Islet of Langerhans (tissue), 1 donor: ENCODE measurements around the gene LGR5.
"Not testable (repeated sequence)": the region's sequence is repeated elsewhere in the genome, so short reads cannot be mapped to it uniquely, and the experiment has no call there.

Experiments
- FAIRE-seq: peaks from one replicate; lab custom pipeline; 2011; peaks lifted over from hg19 to GRCh38; lab: Jason Lieb, UNC

The LGR5 gene

GRCh38 chr12:71555191-71555590, 115.6 kb downstream of the LGR5 start:
- FAIRE-seq: no peak

DNA sequence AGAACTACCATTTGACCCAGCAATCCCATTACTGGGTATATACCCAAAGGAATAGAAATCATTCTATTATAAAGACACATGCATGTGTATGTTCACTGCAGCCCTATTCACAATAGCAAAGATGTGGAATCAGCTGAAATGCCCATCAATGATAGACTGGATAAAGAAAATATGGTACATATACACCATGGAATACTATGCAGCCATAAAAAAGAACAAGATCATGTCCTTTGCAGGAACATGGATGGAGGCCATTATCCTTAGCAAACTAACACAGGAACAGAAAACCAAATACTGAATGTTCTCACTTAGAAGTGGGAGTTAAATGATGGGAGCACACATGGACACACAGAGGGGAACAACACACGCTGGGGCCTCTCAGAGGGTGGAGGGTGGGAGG, 116.2 kb downstream of the LGR5 start:
- not testable (repeated sequence) for FAIRE-seq

DNA sequence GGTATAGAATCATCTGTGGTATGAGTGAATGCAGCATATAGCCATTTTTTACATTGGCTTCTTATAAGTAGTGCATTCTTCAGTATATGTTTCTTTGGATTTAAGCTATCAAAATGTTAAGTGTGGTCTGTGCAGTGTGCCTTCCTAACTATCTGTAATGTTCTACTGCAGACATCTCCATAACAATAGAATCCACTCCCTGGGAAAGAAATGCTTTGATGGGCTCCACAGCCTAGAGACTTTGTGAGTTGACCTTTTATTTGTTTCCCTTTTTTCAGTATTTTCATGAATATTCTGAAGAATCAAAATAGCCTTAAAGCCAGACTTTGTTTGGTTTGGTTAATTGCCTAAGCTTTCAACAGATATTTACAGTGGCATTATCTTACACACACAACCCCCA, 116.8 kb downstream of the LGR5 start:
- no peak for FAIRE-seq

DNA sequence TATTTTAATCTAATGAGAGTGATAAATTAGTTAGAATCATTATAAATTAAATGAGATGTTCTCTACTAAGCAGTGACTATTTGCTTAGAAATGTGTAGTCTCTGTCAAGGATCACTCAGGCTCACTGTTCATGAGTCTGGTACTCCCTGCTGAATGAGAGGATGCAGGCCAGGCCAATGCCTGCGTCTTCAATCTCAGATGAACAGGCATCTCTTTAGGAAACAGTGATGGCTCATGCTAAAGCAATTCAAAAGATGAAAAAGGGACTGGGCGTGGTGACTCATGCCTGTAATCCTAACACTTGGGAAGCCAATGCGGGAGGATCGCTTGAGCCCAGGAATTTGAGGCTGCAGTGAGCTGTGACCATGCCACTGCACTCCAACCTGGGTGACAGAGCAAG, 117.3 kb downstream of the LGR5 start:
- no peak for FAIRE-seq

GRCh38 chr12:71558445-71558844, 118.8 kb downstream of the LGR5 start:
- no peak for FAIRE-seq

DNA sequence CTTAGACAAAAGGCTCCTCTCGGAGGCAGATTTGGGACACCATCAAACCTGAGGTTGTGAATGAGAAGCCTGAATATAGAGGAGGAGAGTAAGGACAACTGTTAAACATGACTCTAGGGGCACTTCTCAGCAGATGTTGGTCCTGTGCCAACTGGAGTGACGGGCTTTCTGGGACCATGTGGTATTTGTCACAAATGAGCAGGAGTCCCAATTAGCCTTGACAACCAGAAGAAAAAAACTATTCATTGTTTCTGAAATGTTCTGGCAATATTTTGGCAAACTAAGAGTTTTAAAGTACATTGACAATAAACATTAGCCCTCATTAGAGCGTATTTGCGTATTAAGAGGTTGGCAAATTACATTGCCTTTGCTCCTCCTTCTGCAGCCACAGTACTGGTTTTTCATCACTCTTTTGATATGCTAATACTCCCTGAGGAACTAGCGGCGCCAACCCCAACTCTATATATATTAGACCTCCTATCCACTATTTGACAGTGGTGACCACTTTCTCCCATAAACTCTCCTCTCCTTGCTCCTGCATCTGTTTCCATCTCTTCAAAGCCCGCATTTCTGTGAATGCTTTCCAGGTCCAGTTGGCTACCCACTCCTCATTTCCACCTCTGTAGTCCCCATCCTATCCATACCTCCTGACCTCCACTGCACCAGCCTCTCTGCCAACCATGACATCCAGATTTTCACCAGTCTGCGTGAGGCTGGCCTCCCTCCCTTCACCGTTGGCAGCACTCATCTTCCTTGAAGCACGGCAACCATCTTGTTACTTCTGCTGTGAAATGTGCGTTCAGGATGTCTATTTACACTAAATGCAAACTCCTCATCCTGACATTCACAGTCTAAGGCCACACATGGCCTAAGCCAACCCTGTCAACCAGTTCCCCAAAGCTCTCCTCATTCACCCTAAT, 123.3 kb downstream of the LGR5 start:
- no peak for FAIRE-seq

DNA sequence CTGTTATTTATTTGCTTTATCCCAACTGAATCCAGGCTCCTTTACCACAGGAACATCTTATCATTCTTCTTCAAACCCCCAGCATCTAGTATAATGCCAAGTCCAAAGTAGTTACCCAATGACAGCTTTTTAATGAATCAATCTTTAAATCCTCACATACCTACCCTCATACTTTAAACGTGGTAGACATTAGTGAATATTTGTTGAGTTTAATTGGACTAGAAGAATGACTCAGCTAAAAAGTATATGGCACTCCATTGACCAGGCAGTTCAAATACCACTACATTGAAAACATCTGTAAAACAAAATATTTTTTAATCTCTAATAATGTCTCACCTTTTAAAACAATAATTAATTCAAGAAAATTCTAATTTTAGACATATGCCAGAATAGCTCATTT, 125.9 kb downstream of the LGR5 start:
- FAIRE-seq: no peak

- FAIRE-seq: no peak
Measured at GRCh38 chr12:71566655-71567054, 127.1 kb downstream of the LGR5 start.

DNA sequence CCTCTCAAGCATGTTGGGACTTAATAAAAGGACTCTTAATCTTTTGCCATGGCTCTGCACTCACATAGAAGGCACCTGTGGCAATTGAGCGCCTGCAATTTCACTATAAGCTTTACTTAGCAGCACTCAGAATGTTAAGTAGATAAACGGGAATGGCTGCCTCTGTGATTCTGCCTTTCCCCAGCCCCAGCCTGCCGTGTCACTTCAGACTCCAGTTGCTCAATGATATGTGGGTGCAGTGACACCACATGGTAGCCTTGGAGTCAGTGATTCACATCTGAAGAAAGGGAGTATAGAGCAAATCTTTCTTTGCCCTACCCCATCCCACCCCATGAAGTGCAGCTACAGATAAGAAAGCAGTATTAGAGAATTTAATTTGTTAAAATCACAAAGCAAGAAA, 127.9 kb downstream of the LGR5 start:
- no peak for FAIRE-seq

GRCh38 chr12:71569885-71570284, 130.3 kb downstream of the LGR5 start:
- FAIRE-seq: not testable (repeated sequence)

- no peak for FAIRE-seq
Measured at GRCh38 chr12:71576496-71576895, 136.9 kb downstream of the LGR5 start.

DNA sequence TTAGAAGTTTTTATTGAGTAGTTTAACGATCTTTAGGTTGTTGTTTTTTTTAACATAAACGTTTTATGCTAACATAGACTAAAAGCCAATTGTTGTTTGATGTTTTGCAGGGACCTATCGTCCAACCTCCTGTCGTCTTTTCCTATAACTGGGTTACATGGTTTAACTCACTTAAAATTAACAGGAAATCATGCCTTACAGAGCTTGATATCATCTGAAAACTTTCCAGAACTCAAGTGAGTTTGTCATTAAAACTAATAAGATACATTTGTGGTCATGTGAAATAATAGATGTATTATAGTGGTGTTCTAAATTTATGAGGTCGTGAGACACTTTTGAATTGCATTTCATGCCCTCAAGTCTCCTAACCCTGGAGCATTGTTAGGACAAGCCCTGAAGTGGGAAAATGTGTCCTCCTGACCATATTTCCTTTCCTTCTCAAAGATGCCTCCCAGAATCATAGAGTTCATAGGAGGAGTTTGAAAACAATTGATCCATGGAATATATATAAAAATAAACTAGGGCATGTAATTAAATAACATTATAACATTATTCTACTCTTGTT, 139.2 kb downstream of the LGR5 start:
- no peak for FAIRE-seq

GRCh38 chr12:71581206-71581605, 141.6 kb downstream of the LGR5 start:
- FAIRE-seq: no peak

DNA sequence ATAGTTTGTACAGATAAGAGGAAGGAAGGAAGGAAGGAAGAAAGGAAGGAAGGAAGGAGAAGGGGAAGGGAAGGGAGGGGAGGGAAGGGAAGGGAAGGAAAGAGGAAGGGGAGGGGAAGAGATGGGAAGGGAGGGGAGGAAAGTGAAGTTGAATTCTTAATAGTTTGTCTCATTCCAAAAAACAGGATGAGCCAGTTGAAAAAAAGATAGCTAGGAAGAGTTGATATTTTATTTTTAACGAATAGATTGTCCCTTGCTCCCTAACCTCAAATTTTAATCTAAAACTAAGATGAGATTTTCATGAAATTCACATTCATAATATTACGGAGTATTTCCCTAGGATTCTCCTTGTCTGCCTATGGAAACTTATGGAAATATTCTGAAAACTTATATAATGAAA, 143.3 kb downstream of the LGR5 start:
- FAIRE-seq: no peak

GRCh38 chr12:71584356-71584755, 144.8 kb downstream of the LGR5 start:
- no peak for FAIRE-seq

DNA sequence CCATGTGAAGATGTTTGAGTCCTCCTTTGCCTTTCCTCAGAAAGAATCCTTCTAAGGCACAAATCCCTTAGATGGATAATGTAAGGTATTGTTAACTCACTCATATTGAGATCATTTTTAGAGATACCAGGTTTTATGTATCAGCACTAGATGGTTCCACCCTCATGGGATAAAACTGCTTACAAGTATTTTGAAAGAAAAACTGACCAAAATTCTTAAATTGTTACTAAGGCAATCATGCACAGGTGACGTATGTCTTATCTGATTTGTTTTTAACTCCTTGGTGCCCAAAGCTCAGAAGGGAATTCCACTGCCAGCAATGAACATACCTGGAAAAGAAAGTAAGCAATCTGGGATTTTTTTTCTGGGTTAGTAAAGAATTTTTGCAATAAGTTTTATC, 145.6 kb downstream of the LGR5 start:
- no peak for FAIRE-seq

- no peak for FAIRE-seq
Measured at GRCh38 chr12:71587012-71587411, 147.4 kb downstream of the LGR5 start.

DNA sequence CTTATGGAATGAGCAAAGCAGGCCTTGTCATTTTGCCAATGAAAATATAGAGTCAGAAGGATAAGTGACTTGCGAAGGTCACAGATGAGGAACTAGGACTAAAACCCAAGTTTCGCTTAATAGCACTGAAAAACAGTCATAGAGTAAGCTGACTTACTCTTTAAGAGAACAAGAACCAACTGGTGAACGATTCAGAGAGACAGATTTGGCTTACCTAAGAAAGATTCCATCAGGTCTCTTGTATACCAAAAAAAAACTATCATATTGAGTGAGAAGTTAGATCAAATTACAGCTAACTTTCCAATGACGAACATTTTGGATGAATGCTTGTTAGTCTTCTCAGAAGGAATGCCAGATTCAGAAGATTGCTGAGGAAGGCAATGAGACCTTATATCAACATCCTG, 149.9 kb downstream of the LGR5 start:
- FAIRE-seq: no peak

GRCh38 chr12:71591601-71592000, 152.0 kb downstream of the LGR5 start:
- FAIRE-seq: no peak

DNA sequence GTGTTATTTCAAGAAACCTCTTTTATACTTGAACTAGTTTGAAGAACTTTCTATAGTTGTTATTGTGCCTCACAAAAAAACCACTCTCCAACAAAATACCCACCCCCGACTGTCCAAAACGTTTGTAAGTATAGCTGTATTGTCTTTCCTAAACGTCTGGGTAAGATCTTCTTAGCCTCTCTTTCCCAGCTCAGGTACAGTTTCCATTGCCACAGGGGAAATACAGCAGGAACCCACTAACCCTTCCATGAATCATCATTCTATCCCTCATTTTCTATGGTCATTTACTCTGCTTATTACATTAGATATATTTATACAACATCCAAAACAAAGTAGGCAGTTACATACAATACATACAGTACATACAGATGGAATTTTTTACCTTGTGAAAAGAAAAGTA, 153.2 kb downstream of the LGR5 start:
- FAIRE-seq: no peak

- no peak for FAIRE-seq
Measured at GRCh38 chr12:71594214-71594948, 154.8 kb downstream of the LGR5 start.

DNA sequence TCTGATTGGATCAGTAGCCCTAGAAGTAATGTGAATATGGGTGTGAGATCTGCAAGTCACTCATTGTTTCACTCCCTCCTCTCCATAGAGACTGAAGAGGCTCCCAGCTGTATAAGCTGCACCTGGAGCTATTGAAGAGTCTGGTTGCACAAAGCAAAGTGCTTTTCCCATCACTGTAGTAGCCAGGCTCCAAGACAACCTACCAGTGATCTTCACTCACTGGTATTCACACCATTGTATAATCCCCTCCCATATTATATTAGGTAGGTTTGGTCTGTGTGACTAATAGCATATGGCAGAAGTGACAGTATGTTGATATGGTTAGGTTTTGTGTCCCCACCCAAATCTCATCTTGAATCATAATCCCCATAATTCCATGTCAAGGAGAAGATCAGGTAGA, 159.6 kb downstream of the LGR5 start:
- no peak for FAIRE-seq

DNA sequence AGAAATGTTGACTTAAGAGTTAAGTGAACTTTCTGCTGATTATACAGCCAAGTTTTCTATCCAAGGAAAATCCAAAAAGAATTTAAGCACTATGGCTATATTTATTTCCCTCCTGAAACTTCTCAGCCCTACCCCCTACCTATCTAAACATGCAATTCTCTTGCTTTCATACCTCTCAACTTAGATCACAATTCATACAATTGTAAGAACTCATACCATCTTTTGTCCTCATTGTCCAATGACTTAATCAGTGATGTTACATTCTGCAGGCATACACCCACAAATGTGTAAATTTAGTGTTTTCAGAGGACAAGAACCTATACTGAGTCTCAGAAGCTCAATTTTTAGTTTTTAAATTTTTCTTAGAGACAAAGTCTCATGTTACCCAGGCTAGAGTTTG, 161.9 kb downstream of the LGR5 start:
- FAIRE-seq: no peak
